ENCODE measurements around the gene DCUN1D2.
"Not testable (repeated sequence)": the region's sequence is repeated elsewhere in the genome, so short reads cannot be mapped to it uniquely, and the experiment has no call there.

DCUN1D2 gene

GRCh38 chr13:113460599-113460998, 29.9 kb downstream of the DCUN1D2 start:
- DNase-seq, result no peak

- no peak for DNase-seq
Observed at GRCh38 chr13:113460064-113460555, 30.4 kb downstream of the DCUN1D2 start.

DNA sequence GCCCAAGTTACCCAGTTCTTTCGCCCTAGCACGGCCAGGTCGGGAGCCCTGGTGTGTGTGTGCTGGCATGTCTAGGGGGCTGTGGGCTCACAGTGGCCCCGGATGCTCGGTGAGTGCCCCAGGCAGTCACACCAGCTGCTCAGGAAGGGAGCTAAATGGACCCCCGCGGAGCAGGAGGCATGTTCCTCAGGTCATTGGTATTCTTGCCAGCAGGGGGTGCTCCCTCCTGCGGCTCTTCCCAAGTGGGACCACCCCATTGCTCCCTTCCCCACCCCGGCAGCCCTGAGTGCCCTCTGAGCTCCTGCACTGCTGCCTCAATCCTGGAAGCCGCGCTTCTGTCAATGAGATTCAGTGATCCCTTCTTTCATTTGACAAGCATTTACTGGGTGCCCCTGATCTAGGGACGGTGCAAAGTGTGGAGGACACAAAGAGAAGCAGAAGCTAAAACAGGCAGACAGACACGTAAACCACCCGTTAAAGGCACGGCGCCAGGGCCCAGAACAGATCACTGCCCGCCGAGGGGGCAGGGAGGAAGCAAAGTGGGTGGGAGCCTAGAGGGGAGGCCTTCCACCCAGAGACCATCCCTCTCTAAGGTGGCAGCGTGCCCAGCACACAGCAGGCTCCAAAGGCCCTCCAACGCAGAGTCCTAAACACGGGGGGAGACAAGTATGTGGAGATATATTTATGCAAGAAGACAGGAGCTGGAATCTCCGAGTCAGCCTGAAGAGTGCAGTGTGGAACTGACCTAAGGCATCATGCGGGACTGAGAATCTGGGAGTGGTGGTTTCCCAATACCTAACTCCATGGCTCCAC, 32.1 kb downstream of the DCUN1D2 start:
- no peak for DNase-seq

DNA sequence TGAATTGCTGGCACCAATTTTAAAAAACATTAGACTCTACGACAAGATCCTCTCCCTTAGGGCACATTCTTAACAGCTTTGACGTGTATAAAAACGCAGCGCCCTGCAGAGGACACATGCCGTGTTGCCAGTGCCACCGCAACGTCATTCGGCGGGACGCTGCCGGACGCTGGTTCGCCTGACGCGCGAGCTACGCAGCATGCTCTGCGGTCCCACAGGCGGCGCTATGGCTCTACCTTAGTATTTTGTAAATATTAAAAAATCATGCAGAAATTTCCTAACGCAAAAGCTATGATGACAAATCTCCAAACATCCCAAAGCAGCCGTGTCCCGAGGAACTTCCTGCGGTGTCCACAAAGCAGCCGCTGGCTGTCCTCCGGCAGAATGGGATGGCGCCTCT, 33.0 kb downstream of the DCUN1D2 start:
- DNase-seq, result no peak

- DNase-seq, result no peak
Observed at GRCh38 chr13:113456116-113456702, 34.3 kb downstream of the DCUN1D2 start.

DNA sequence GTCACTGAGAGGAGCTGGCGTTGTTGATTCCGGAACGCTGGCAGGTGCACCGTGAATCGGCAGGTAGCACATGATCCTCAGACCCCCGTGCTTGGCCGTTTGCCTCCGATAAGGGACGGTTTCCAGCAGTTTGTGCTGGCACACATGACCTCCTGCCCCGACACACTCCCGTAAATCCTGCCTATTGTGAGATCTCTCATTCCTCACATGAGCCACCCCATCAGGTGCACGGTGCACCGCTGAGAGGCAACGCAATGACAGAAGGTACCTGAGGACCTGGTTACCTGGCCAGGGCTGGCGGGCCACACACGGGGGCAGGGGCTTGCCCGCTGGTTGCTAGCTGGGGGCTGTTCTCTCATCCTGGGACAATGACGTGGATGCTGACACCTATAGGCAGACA, 35.1 kb downstream of the DCUN1D2 start:
- DNase-seq, result no peak

DNA sequence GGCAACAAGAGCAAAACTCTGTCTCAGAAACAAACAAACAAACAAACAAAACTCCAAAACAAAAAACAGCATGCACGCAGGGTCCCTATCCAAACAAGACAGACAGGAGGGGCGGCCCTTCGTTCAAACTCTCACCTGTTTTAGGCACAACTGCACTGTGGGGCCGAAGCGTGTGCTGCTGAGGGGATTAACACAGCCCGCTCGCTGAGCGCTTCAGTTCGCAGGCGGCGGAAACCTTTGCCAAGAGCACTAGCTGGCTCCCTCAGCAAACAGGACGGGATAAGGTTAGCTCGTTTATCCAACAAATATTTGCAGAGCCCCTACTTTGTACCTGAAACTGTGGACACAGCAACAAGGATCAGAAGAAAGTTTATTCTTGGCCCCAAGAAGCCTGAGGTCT, 35.6 kb downstream of the DCUN1D2 start:
- no peak for DNase-seq

DNA sequence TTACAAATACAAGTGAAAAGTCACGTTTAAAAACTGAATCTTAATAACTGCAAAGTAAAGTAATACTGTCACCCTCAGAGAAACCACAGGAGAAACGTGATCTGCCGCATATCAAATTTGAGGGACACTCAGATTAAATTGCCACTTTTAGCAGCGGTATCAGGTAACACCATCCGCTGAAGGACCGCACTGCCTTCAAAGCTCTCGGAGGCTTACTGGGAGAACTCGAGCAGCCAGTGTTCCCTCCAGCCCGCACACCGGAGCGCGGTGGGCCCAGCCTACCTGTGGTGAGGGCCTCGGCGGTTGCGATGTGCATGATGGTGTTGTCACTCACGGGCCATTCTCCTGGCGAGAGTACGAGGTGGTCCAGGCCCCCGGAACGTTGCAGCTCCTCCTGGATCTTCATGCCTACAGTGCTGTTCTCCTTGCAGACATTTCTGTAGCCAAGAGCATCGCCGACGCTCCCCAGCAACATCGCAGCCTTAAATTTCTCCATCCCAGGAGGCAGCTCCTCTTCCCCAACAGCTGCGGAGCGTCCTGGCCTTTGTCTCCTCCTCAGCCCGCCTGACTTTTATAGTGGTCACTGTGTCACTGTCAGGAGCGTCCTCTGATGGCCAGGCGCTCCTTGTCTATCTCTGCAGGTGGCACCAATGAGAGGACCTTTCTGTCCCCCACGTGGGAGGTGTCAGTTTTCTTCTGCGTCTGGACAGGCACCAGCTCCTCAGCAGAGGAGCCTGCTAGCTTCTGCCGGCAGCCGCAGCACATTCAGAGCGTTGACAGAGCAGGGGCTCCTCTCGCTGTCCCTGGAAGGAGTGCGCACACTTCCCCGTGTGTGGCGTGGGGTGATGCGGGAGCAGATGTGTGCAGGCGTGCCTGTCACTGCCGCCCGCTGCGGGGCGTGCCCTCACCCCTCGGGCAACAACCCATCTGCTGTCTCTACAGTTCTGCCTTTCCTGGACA, 37.3 kb downstream of the DCUN1D2 start, which contains the start of gene ADPRHL1:
ADPRHL1 (minus strand) TSS at position 547 of the 960 bp plus-strand sequence; CDS start at position 496, 51 bp downstream.
- no peak for DNase-seq

DNA sequence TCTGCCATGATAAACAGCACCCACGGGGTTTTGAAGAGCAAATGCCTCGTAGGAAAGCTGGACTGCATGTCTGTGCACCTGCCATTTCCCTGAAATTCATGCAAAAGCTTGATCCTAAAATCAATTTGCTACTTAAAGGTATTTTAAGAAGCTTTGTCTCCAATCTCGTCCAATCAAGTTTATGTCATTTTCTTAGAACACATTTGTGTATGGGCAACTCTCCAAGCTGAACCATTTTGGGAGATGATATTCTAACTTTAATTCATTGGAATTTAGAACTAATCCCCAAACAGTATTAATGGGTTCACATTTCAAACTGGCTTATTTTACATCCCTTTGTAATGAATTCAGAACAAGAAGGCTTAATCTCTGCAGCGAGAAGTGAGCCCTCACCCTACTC, 38.0 kb downstream of the DCUN1D2 start:
- DNase-seq, result no peak

DNA sequence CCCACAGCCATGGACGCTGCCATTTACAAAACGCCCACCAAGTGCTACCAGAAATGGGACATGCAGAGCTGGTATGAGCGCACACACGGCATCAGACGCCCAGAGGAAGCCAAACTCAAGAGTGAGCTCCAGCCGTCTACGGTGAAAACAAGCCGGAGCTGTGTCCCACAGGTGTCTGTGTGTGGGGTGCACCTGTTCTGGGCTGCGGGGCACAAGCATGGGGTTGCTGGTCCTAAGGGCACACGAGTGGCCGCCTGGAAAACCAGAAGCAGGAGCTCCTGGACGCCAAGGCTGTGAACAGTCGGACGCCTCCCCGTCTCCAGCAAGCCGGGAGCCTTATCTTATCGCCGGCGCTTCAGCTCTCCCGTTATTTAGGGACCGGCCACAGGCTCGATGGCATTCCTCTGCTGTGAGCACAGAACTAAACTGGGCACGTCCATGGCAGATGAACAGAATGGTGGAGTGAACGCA, 38.5 kb downstream of the DCUN1D2 start:
- no peak for DNase-seq

DNA sequence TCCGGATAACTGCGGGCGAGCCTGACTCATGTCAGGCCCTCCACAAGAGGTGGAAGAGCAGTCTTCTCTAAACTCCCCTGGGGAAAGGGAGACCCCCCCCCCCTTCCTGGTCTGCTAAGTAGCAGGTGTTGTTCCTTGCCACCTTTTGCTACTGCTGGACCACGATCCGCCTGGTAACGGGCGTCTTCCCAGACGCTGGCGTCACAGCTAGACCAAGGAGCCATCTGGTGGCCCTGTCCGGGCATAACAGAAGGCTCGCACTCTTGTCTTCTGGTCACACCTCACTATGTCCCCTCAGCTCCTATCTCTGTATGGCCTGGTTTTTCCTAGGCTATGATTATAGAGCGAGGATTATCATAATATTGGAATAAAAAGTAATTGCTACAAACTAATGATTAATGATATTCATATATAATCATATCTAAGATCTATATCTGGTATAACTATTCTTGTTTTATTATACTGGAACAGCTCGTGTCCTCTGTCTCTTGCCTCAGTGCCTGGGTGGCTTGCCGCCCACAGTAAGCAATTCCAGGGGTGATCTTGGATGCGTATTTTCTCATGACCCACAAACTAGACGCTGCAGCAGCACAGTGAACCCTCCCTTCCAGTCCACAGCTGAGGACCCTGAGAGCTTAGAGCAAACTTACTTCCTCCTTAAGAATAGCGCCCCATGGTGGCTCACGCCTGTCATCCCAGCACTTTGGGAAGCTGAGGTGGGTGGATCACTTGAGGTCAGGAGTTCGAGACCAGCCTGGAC, 39.5 kb downstream of the DCUN1D2 start:
- DNase-seq, result not testable (repeated sequence)

DNA sequence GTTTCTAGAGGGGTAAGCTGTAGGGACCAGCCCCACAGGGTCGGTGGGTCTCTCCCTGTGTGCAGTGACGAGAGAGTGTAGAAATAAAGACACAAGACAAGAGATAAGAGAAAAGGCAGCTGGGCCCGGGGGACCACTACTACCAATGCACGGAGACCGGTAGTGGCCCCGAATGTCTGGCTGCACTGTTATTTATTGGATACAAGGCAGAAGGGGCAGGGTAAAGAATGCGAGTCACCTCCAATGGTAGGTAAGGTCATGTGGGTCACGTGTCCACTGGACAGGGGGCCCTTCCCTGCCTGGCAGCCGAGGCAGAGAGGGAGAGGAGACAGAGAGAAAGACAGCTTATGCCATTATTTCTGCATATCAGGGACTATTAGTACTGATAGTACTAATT, 40.2 kb downstream of the DCUN1D2 start:
- DNase-seq, result not testable (repeated sequence)

DNA sequence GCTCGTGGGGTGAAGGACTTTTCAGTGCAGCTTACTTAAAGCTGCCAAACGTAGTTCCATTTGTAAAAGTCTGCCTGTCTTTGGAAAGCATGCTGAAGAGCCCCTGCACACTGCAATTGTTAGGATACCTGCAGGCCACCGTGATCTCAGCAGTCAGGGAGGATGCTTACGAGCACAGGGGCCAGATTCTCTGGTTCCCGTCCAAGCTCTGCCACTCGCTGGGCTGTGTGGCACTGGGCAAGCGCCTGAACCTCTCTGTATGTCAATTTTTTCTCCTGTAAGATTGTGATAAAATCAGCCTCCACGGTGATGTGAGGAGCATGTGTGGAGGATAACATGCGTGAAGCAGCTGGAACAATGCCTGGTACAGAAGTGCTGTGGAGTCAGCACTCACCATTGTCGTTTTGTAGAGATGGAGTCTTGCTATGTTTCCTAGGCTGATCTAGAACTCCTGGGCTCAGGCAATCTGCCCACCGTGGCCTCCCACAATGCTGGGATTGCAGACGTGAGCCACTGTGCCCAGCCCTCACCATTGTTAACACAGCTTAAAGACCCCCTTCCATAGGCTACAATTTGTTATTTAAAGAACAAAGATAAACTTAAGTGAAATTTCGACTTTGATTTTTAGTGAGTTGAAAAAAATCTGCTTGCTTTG, 40.7 kb downstream of the DCUN1D2 start:
- no peak for DNase-seq

DNA sequence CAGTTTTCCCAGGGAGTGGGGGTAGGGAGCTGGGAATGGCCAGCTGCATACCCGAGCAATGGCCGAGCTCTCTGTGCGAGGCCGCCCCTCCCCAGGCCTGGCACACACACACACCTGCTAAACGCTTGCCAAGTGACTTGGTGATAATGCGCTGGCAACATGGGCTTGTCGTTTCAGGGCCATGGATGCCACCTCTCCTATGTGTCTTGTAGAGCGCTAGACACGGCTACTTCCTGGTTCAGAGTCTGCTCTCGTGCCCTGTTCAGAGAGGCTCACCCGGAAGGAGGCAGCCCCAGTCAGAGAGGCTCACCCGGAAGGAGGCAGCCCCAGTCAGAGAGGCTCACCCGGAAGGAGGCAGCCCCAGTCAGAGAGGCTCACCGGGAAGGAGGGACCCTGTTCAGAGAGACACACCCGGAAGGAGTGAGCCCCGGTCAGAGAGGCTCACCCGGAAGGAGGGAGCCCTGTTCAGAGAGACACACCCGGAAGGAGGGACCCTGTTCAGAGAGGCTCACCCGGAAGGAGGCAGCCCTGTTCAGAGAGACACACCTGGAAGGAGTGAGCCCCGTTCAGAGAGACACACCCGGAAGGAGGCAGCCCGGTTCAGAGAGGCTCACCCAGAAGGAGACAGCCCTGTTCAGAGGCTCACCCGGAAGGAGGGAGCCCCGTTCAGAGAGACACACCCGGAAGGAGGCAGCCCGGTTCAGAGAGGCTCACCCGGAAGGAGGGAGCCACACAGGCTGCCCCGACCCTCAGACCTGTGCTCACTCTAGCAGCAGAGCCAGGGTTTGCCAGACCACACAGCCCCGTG, 41.4 kb downstream of the DCUN1D2 start:
- DNase-seq, result peak; percentile 97

GRCh38 chr13:113448545-113448884, 42.0 kb downstream of the DCUN1D2 start:
- DNase-seq, result no peak

DNA sequence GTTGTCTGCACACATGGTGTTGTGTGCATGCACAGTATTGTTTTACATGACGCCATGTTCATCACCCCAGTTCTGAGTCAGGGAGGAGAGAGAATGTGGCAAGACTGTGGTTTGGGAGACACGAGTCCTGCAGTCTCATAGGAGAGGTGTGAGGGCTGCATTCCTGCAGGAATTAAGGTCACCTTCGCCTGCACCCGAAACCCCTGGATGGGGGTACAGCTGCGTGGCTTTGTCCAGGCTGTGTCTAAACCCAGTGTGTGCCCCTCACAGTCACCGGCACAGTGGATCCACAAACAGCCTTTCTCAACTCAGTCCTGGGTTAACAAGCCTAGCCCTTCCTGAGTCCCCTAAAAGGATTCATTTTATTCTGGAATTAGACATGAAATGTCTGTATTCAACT, 42.9 kb downstream of the DCUN1D2 start:
- DNase-seq, result no peak

GRCh38 chr13:113446488-113446854, 44.0 kb downstream of the DCUN1D2 start:
- DNase-seq, result no peak

GRCh38 chr13:113445791-113446487, 44.6 kb downstream of the DCUN1D2 start:
- no peak for DNase-seq

DNA sequence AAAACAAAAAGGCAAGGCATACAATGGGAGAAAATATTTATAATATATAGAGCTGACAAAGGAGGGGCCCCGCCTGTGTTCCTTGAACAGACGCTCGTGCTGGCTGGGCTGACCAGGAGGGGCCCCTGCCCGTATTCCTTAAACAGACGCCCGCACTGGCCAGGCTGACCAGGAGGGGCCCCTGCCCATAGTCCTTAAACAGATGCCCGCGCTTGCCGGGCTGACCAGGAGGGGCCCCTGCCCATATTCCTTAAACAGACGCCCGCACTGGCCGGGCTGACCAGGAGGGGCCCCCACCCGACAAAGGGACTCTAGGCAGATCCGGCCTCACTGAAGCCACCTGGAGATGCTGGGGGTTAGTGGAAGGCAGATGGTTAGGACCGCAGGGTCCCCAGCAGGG, 46.5 kb downstream of the DCUN1D2 start:
- no peak for DNase-seq

DNA sequence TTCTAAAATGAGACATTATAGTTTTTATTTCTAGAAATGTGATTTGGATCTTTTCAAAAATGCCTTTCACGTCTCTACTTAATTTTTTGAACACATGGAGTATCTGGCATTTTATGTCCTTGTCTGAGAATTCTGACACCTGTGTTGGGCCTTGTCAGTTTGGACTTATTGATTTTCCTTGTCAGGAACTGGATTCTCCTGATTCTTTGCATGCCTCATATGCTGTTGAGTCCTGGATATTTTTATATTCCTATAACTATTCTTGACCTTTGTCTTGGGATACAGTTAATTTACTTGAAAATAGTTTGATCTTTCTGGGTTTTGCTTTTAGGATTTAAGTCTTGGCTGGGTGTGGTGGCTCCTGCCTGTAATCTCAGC, 47.5 kb downstream of the DCUN1D2 start:
- no peak for DNase-seq
